ENCODE data around the gene SCTR. TPM values are rescaled to one million over a fixed set of nuclear protein-coding genes. Genes with fewer than 3 reads are reported as not detected.

SCTR gene
- total and polyA plus RNA-seq, 2 of the 13 experiments (the other 11 are each of a cell fraction or from before 2014, with no cell fraction given): not detected

DNA sequence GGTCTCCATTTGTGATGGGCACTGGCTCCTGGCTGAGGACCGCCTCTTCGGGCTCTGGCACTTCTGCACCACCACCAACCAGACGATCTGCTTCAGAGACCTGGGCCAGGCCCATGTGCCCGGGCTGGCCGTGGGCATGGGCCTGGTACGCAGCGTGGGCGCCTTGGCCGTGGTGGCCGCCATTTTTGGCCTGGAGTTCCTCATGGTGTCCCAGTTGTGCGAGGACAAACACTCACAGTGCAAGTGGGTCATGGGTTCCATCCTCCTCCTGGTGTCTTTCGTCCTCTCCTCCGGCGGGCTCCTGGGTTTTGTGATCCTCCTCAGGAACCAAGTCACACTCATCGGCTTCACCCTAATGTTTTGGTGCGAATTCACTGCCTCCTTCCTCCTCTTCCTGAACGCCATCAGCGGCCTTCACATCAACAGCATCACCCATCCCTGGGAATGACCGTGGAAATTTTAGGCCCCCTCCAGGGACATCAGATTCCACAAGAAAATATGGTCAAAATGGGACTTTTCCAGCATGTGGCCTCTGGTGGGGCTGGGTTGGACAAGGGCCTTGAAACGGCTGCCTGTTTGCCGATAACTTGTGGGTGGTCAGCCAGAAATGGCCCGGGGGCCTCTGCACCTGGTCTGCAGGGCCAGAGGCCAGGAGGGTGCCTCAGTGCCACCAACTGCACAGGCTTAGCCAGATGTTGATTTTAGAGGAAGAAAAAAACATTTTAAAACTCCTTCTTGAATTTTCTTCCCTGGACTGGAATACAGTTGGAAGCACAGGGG is 87.1 kb downstream of the SCTR start (continued):
- no peak for TF ChIP-seq ZNF615 (CRISPR knock-in tag; IDR thresholded peaks at IDR 0.05; ENCODE audit: borderline replicate concordance)
- TF ChIP-seq, protein P1, sequence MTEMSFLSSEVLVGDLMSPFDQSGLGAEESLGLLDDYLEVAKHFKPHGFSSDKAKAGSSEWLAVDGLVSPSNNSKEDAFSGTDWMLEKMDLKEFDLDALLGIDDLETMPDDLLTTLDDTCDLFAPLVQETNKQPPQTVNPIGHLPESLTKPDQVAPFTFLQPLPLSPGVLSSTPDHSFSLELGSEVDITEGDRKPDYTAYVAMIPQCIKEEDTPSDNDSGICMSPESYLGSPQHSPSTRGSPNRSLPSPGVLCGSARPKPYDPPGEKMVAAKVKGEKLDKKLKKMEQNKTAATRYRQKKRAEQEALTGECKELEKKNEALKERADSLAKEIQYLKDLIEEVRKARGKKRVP (CRISPR knock-in tag; IDR thresholded peaks at IDR 0.05): no peak
- TF ChIP-seq HIVEP1 (CRISPR knock-in tag; IDR thresholded peaks at IDR 0.05): 0 out of 2 replicates have a peak, but pooled peaks have one; percentile 33
- no peak for TF ChIP-seq ZNF331 (CRISPR knock-in tag; IDR thresholded peaks at IDR 0.05)
- TF ChIP-seq, protein P2, sequence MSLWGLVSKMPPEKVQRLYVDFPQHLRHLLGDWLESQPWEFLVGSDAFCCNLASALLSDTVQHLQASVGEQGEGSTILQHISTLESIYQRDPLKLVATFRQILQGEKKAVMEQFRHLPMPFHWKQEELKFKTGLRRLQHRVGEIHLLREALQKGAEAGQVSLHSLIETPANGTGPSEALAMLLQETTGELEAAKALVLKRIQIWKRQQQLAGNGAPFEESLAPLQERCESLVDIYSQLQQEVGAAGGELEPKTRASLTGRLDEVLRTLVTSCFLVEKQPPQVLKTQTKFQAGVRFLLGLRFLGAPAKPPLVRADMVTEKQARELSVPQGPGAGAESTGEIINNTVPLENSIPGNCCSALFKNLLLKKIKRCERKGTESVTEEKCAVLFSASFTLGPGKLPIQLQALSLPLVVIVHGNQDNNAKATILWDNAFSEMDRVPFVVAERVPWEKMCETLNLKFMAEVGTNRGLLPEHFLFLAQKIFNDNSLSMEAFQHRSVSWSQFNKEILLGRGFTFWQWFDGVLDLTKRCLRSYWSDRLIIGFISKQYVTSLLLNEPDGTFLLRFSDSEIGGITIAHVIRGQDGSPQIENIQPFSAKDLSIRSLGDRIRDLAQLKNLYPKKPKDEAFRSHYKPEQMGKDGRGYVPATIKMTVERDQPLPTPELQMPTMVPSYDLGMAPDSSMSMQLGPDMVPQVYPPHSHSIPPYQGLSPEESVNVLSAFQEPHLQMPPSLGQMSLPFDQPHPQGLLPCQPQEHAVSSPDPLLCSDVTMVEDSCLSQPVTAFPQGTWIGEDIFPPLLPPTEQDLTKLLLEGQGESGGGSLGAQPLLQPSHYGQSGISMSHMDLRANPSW (CRISPR knock-in tag; IDR thresholded peaks at IDR 0.05; ENCODE audit: borderline replicate concordance): no peak
- TF ChIP-seq, protein P3, sequence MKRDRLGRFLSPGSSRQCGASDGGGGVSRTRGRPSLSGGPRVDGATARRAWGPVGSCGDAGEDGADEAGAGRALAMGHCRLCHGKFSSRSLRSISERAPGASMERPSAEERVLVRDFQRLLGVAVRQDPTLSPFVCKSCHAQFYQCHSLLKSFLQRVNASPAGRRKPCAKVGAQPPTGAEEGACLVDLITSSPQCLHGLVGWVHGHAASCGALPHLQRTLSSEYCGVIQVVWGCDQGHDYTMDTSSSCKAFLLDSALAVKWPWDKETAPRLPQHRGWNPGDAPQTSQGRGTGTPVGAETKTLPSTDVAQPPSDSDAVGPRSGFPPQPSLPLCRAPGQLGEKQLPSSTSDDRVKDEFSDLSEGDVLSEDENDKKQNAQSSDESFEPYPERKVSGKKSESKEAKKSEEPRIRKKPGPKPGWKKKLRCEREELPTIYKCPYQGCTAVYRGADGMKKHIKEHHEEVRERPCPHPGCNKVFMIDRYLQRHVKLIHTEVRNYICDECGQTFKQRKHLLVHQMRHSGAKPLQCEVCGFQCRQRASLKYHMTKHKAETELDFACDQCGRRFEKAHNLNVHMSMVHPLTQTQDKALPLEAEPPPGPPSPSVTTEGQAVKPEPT (CRISPR knock-in tag; IDR thresholded peaks at IDR 0.05; ENCODE audit: low read depth): peak; percentile 13; the same call in 1 of the 2 replicates
- TF ChIP-seq WIZ (CRISPR knock-in tag; IDR thresholded peaks at IDR 0.05): no peak
- no peak for TF ChIP-seq YEATS4 (CRISPR knock-in tag; IDR thresholded peaks at IDR 0.05; ENCODE audit: borderline replicate concordance)
- TF ChIP-seq SMAD3 (CRISPR knock-in tag; IDR thresholded peaks at IDR 0.05): no peak
- TF ChIP-seq KAT2B (IDR thresholded peaks at IDR 0.05; ENCODE audit: borderline replicate concordance, low read depth, low read length): no peak
- TF ChIP-seq JDP2 (CRISPR knock-in tag; IDR thresholded peaks at IDR 0.05; ENCODE audit: borderline replicate concordance): no peak
- TF ChIP-seq GATAD1 (CRISPR knock-in tag; IDR thresholded peaks at IDR 0.05): no peak
- TF ChIP-seq SRSF1 (optimal IDR thresholded peaks at IDR 0.05; ENCODE audit: low read depth, low read length): no peak
- no peak for TF ChIP-seq ZNF30 (CRISPR knock-in tag; IDR thresholded peaks at IDR 0.05)
- no peak for TF ChIP-seq ZNF367 (CRISPR knock-in tag; IDR thresholded peaks at IDR 0.05; ENCODE audit: borderline replicate concordance)
- no peak for TF ChIP-seq STAT5B (CRISPR knock-in tag; IDR thresholded peaks at IDR 0.05)
- TF ChIP-seq HOXA9 (CRISPR knock-in tag; IDR thresholded peaks at IDR 0.05; ENCODE audit: borderline replicate concordance): no peak
- TF ChIP-seq, protein P4, sequence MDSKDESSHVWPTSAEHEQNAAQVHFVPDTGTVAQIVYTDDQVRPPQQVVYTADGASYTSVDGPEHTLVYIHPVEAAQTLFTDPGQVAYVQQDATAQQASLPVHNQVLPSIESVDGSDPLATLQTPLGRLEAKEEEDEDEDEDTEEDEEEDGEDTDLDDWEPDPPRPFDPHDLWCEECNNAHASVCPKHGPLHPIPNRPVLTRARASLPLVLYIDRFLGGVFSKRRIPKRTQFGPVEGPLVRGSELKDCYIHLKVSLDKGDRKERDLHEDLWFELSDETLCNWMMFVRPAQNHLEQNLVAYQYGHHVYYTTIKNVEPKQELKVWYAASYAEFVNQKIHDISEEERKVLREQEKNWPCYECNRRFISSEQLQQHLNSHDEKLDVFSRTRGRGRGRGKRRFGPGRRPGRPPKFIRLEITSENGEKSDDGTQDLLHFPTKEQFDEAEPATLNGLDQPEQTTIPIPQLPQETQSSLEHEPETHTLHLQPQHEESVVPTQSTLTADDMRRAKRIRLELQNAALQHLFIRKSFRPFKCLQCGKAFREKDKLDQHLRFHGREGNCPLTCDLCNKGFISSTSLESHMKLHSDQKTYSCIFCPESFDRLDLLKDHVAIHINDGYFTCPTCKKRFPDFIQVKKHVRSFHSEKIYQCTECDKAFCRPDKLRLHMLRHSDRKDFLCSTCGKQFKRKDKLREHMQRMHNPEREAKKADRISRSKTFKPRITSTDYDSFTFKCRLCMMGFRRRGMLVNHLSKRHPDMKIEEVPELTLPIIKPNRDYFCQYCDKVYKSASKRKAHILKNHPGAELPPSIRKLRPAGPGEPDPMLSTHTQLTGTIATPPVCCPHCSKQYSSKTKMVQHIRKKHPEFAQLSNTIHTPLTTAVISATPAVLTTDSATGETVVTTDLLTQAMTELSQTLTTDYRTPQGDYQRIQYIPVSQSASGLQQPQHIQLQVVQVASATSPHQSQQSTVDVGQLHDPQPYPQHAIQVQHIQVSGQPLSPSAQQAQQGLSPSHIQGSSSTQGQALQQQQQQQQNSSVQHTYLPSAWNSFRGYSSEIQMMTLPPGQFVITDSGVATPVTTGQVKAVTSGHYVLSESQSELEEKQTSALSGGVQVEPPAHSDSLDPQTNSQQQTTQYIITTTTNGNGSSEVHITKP (CRISPR knock-in tag; IDR thresholded peaks at IDR 0.05; ENCODE audit: low read depth): no peak
- TF ChIP-seq, protein P5, sequence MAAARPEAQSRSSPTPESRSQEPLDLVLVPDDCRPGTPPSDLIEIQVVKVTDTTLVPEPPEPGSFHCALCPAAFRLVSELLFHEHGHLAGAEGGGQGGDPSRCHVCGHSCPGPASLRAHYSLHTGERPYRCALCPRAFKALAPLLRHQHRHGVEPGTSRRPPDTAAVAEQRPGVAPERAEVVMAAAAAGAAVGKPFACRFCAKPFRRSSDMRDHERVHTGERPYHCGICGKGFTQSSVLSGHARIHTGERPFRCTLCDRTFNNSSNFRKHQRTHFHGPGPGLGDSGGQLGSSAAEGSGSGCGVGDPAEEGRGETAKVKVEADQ (CRISPR knock-in tag; IDR thresholded peaks at IDR 0.05; ENCODE audit: borderline replicate concordance): no peak; the same call in 1 of the 2 replicates
